CD4-positive, CD25-positive, alpha-beta regulatory T cell (primary cell): ENCODE measurements around the gene PLXNA4. TPM values are rescaled to one million over a fixed set of nuclear protein-coding genes. Genes with fewer than 3 reads are reported as not detected.

Experiments
- ATAC-seq, 2 donors: fragments of 150-1000 bp; cut with Tn5 transposase; one replicate each; pipeline ENCODE4 v1.10.0; 2021; ENCODE audit warnings: low read depth in 2 of 2, moderate number of reproducible peaks in 2 of 2, moderate library complexity in 1 of 2
- DNase-seq, 3 donors: peaks; one replicate each; pipeline versions ENCODE4 v3.0.0 to v3.0.0-alpha.2; 2012 to 2022; ENCODE audit warnings: mixed read lengths in 1 of 3
- H3K27ac ChIP-seq: one replicate; pipeline ENCODE4 v1.7.0; 2013; ENCODE audit warnings: mild to moderate bottlenecking, low read length; ENCODE audit not compliant: insufficient read depth, poor library complexity, severe bottlenecking
- H3K27me3 ChIP-seq: one replicate; pipeline ENCODE4 v1.7.0; 2013; ENCODE audit warnings: low read length; ENCODE audit not compliant: control insufficient read depth, insufficient read depth
- H3K36me3 ChIP-seq: one replicate; pipeline ENCODE4 v1.7.0; 2013; ENCODE audit warnings: mild to moderate bottlenecking, low read length, moderate library complexity; ENCODE audit not compliant: control insufficient read depth, insufficient read depth
- H3K4me1 ChIP-seq: 2 replicates; pipeline ENCODE4 v1.7.0; 2013; ENCODE audit warnings: mild to moderate bottlenecking, low read length; ENCODE audit not compliant: insufficient read depth, control insufficient read depth, poor library complexity, severe bottlenecking
- H3K4me3 ChIP-seq: one replicate; pipeline ENCODE4 v1.7.0; 2013; ENCODE audit warnings: low read depth, mild to moderate bottlenecking, low read length, moderate library complexity
- H3K9me3 ChIP-seq, 2 experiments: 1 replicate in 1 of 2; 2 replicates in 1 of 2; pipeline ENCODE4 v1.7.0; 2013; ENCODE audit warnings: low read length in 2 of 2, mild to moderate bottlenecking in 1 of 2, moderate library complexity in 1 of 2; ENCODE audit not compliant: control insufficient read depth in 2 of 2
- H3K27ac Mint-ChIP-seq, 3 donors: one replicate each; pipeline ENCODE4 v1.8.0; 2020 to 2022; ENCODE audit warnings: mild to moderate bottlenecking in 3 of 3, mixed read lengths in 3 of 3, moderate library complexity in 2 of 3
- H3K27me3 Mint-ChIP-seq: one replicate; pipeline ENCODE4 v1.8.0; 2022; ENCODE audit warnings: mild to moderate bottlenecking, mixed read lengths
- H3K36me3 Mint-ChIP-seq: one replicate; pipeline ENCODE4 v1.8.0; 2020; ENCODE audit warnings: mixed read lengths
- H3K4me1 Mint-ChIP-seq, 4 donors: one replicate each; pipeline ENCODE4 v1.8.0; 2020 to 2022; ENCODE audit warnings: mixed read lengths in 4 of 4, mild to moderate bottlenecking in 1 of 4
- H3K4me3 Mint-ChIP-seq, 4 donors: one replicate each; pipeline ENCODE4 v1.8.0; 2020 to 2022; ENCODE audit warnings: mild to moderate bottlenecking in 4 of 4, mixed read lengths in 4 of 4, moderate library complexity in 3 of 4
- H3K9me3 Mint-ChIP-seq, 7 donors: one replicate each; pipeline ENCODE4 v1.8.0; 2020 to 2022; ENCODE audit warnings: mixed read lengths in 7 of 7, mild to moderate bottlenecking in 3 of 7, moderate library complexity in 2 of 7
- polyA plus RNA-seq, 4 donors: library from polyadenylated mRNA; unstranded; fragments of 300-500 nt; fragmentation: Illumina TruSeq; gene quantifications; one replicate each; pipeline ENCODE4 v1.2.3, GENCODE V29; 2021
- total RNA-seq: library from RNA; stranded (reverse); gene quantifications from one replicate; pipeline ENCODE4 v1.2.3, GENCODE V29; 2022

Gene PLXNA4
- total and polyA plus RNA-seq, 5 donors from 2014 or later: 0.27 TPM; not detected in 4

GRCh38 chr7:132576721-132577085, 433 bp upstream of the PLXNA4 start:
- peaks cover 0 to 16% (median 0%) of the 10 kb centered on the region in 4 donors for H3K4me1 Mint-ChIP-seq
- H3K9me3 Mint-ChIP-seq: peaks cover 0 to 2% (median 0%) of the 10 kb centered on the region in 7 donors
- Histone ChIP-seq H3K36me3 (no peaks in the 10 kb centered on the region), H3K27me3 (peaks cover 37% of the 10 kb centered on the region), H3K4me3 (no peak overlapping the region), H3K27ac (no peak overlapping the region), H3K9me3 (no peaks in the 10 kb centered on the region), H3K4me1 (no peaks in the 10 kb centered on the region)
- H3K27ac Mint-ChIP-seq: no peak overlapping the region
- H3K36me3 Mint-ChIP-seq: no peaks in the 10 kb centered on the region
- peaks cover 67% of the 10 kb centered on the region for H3K27me3 Mint-ChIP-seq
- peak overlapping the region in 1 of 4 donors; percentile 11 for H3K4me3 Mint-ChIP-seq
- DNase-seq (no peak), ATAC-seq (no peak)

GRCh38 chr7:132575419-132575981, 770 bp downstream of the PLXNA4 start:
- ATAC-seq: no peak
- Histone ChIP-seq H3K27me3 (peaks cover 37% of the 10 kb centered on the region), H3K9me3 (no peaks in the 10 kb centered on the region), H3K27ac (no peak overlapping the region), H3K4me1 (no peaks in the 10 kb centered on the region), H3K36me3 (no peaks in the 10 kb centered on the region), H3K4me3 (no peak overlapping the region)
- DNase-seq: no peak
- Mint-ChIP-seq H3K36me3 (no peaks in the 10 kb centered on the region), H3K27ac (no peak overlapping the region), H3K4me1 (peaks cover 0 to 16% (median 0%) of the 10 kb centered on the region in 4 donors), H3K4me3 (peak overlapping the region in 2 of 4 donors; percentile 11 to 38), H3K27me3 (peaks cover 69% of the 10 kb centered on the region), H3K9me3 (peaks cover 0 to 2% (median 0%) of the 10 kb centered on the region in 7 donors)

GRCh38 chr7:132574223-132574622, 2.0 kb downstream of the PLXNA4 start:
- H3K4me1 Mint-ChIP-seq: peaks cover 0 to 16% (median 0%) of the 10 kb centered on the region in 4 donors
- DNase-seq (no peak), ATAC-seq (no peak)
- no peaks in the 10 kb centered on the region for H3K36me3 Mint-ChIP-seq
- peaks cover 0 to 2% (median 0%) of the 10 kb centered on the region in 7 donors for H3K9me3 Mint-ChIP-seq
- Histone ChIP-seq H3K36me3 (no peaks in the 10 kb centered on the region), H3K27me3 (peaks cover 35% of the 10 kb centered on the region), H3K4me3 (no peak overlapping the region), H3K4me1 (no peaks in the 10 kb centered on the region), H3K9me3 (no peaks in the 10 kb centered on the region), H3K27ac (no peak overlapping the region)
- no peak overlapping the region for H3K27ac Mint-ChIP-seq
- peaks cover 67% of the 10 kb centered on the region for H3K27me3 Mint-ChIP-seq
- H3K4me3 Mint-ChIP-seq: no peak overlapping the region

- Histone ChIP-seq H3K36me3 (no peaks in the 10 kb centered on the region), H3K27me3 (peaks cover 32% of the 10 kb centered on the region), H3K27ac (no peak overlapping the region), H3K4me3 (no peak overlapping the region), H3K4me1 (no peaks in the 10 kb centered on the region), H3K9me3 (no peaks in the 10 kb centered on the region)
- peaks cover 0 to 2% (median 0%) of the 10 kb centered on the region in 7 donors for H3K9me3 Mint-ChIP-seq
- H3K27me3 Mint-ChIP-seq: peaks cover 59% of the 10 kb centered on the region
- H3K36me3 Mint-ChIP-seq: no peaks in the 10 kb centered on the region
- ATAC-seq: no peak
- H3K4me1 Mint-ChIP-seq: peaks cover 0 to 16% (median 0%) of the 10 kb centered on the region in 4 donors
- DNase-seq: no peak
- H3K27ac Mint-ChIP-seq: no peak overlapping the region
- no peak overlapping the region for H3K4me3 Mint-ChIP-seq
Measured at GRCh38 chr7:132573251-132573955, 2.9 kb downstream of the PLXNA4 start.

GRCh38 chr7:132572526-132572925, 3.7 kb downstream of the PLXNA4 start:
- no peaks in the 10 kb centered on the region for H3K36me3 Mint-ChIP-seq
- no peak for ATAC-seq

GRCh38 chr7:132571970-132572369, 4.3 kb downstream of the PLXNA4 start:
- H3K4me1 Mint-ChIP-seq: peaks cover 0 to 11% (median 0%) of the 10 kb centered on the region in 4 donors
- no peak overlapping the region for H3K27ac Mint-ChIP-seq
- DNase-seq: no peak
- H3K9me3 ChIP-seq: no peaks in the 10 kb centered on the region
- H3K36me3 ChIP-seq: no peaks in the 10 kb centered on the region
- no peak overlapping the region for H3K27ac ChIP-seq
- no peak overlapping the region for H3K4me3 ChIP-seq
- no peaks in the 10 kb centered on the region for H3K4me1 ChIP-seq
- H3K27me3 ChIP-seq: peaks cover 28% of the 10 kb centered on the region
- no peak overlapping the region for H3K4me3 Mint-ChIP-seq
- no peaks in the 10 kb centered on the region for H3K9me3 Mint-ChIP-seq
- H3K36me3 Mint-ChIP-seq: no peaks in the 10 kb centered on the region
- H3K27me3 Mint-ChIP-seq: peaks cover 49% of the 10 kb centered on the region
- no peak for ATAC-seq

More at GRCh38 chr7:132572526-132572925, 3.7 kb downstream of the PLXNA4 start:
- H3K27ac Mint-ChIP-seq: no peak overlapping the region
- no peaks in the 10 kb centered on the region for H3K36me3 ChIP-seq
- peaks cover 50% of the 10 kb centered on the region for H3K27me3 Mint-ChIP-seq
- no peak for DNase-seq
- no peaks in the 10 kb centered on the region for H3K4me1 ChIP-seq
- H3K4me3 ChIP-seq: no peak overlapping the region
- H3K4me3 Mint-ChIP-seq: no peak overlapping the region
- no peak overlapping the region for H3K27ac ChIP-seq
- peaks cover 0 to 12% (median 0%) of the 10 kb centered on the region in 4 donors for H3K4me1 Mint-ChIP-seq
- no peaks in the 10 kb centered on the region for H3K9me3 ChIP-seq
- H3K27me3 ChIP-seq: peaks cover 28% of the 10 kb centered on the region
- no peaks in the 10 kb centered on the region for H3K9me3 Mint-ChIP-seq

GRCh38 chr7:132569884-132570614, 6.2 kb downstream of the PLXNA4 start:
- Histone ChIP-seq H3K4me3 (no peak overlapping the region), H3K4me1 (no peaks in the 10 kb centered on the region), H3K9me3 (no peaks in the 10 kb centered on the region), H3K27me3 (peaks cover 29% of the 10 kb centered on the region), H3K36me3 (no peaks in the 10 kb centered on the region), H3K27ac (no peak overlapping the region)
- Mint-ChIP-seq H3K27me3 (peaks cover 40% of the 10 kb centered on the region), H3K4me3 (no peak overlapping the region), H3K9me3 (no peaks in the 10 kb centered on the region), H3K27ac (no peak overlapping the region), H3K36me3 (no peaks in the 10 kb centered on the region), H3K4me1 (peaks cover 0 to 5% (median 0%) of the 10 kb centered on the region in 4 donors)
- ATAC-seq: no peak
- DNase-seq: no peak
